ENCODE measurements around the gene CNST. TPM values are rescaled to one million over a fixed set of nuclear protein-coding genes. Genes with fewer than 3 reads are reported as not detected.
A peak's percentile ranks its signal among the peaks of the same experiment; 100 is the strongest.

CNST gene
- total and polyA plus RNA-seq, 9 of the 15 experiments (the other 6 are each of a cell fraction or from before 2014, with no cell fraction given), result 17.0 to 55.3 (median 30.8) TPM

- no peak for TF ChIP-seq ZBTB11 (CRISPR knock-in tag; IDR thresholded peaks at IDR 0.05)
- TF ChIP-seq BHLHE40 (IDR thresholded peaks at IDR 0.05; ENCODE audit: low read length), result no peak
- no peak for TF ChIP-seq KAT2B (IDR thresholded peaks at IDR 0.05; ENCODE audit: low read depth, low read length)
- TF ChIP-seq ZMIZ1 (IDR thresholded peaks at IDR 0.05; ENCODE audit: low read depth in 2 of 2, low read length in 2 of 2), result no peak
- TF ChIP-seq SMAD4 (CRISPR knock-in tag; conservative IDR thresholded peaks at IDR 0.05), result 0 out of 2 replicates have a peak, but pooled peaks have one; percentile 31
- TF ChIP-seq POLR3A (IDR thresholded peaks at IDR 0.05; ENCODE audit: borderline replicate concordance, extremely low read depth, insufficient read depth, insufficient read length), result no peak
- TF ChIP-seq ZNF586 (CRISPR knock-in tag; conservative IDR thresholded peaks at IDR 0.05), result no peak
- no peak for TF ChIP-seq NUFIP1 (IDR thresholded peaks at IDR 0.05; ENCODE audit: partially characterized antibody)
- TF ChIP-seq DPF2 (IDR thresholded peaks at IDR 0.05), result no peak
- TF ChIP-seq ELK3 (CRISPR knock-in tag; IDR thresholded peaks at IDR 0.05), result no peak
- TF ChIP-seq ZNF764 (CRISPR knock-in tag; IDR thresholded peaks at IDR 0.05; ENCODE audit: low read depth), result no peak
- TF ChIP-seq NR2C1 (IDR thresholded peaks at IDR 0.05), result no peak
- no peak for TF ChIP-seq NR2C1 (tag; IDR thresholded peaks at IDR 0.05)
- no peak for TF ChIP-seq ZHX1 (conservative IDR thresholded peaks at IDR 0.05; ENCODE audit: low read length)
- no peak for TF ChIP-seq ZNF165 (CRISPR knock-in tag; IDR thresholded peaks at IDR 0.05; ENCODE audit: borderline replicate concordance)
Observed at GRCh38 chr1:246569248-246570238, 3.3 kb downstream of the CNST start (continued).

Measured in K562 (cell line).